A549 (cell line): ENCODE results near the gene PRSS35.

Experiments used
- BCL3 ChIP-seq: fragments of >200 bp; sonication (Bioruptor Twin); formaldehyde crosslinking; IDR thresholded peaks from 3 replicates; pipeline ENCODE4 v1.6.1; 2016
- CEBPB ChIP-seq, 2 experiments: fragments of >200 bp in 1 of 2; sonication (Bioruptor Twin) in 1 of 2; formaldehyde crosslinking in 1 of 2; IDR thresholded peaks; 2 replicates each; pipeline ENCODE4 v1.6.1; 2012 to 2016
- CTCF ChIP-seq: fragments of >200 bp; sonication (Bioruptor Twin); formaldehyde crosslinking; IDR thresholded peaks from 3 replicates; pipeline ENCODE4 v1.5.1; 2016
- E2F6 ChIP-seq: IDR thresholded peaks from 2 replicates; pipeline ENCODE4 v1.6.1; 2012; ENCODE audit warnings: low read depth, borderline replicate concordance
- EHMT2 ChIP-seq: fragments of 200-600 bp; sonication (generic); IDR thresholded peaks from 2 replicates; pipeline ENCODE4 v1.6.1; 2016; ENCODE audit warnings: antibody characterized with exemption, low read depth, mild to moderate bottlenecking, moderate library complexity
- EP300 ChIP-seq, 2 experiments: fragments of >200 bp; sonication (Bioruptor Twin); formaldehyde crosslinking; IDR thresholded peaks; 2 replicates in 1 of 2; 3 replicates in 1 of 2; pipeline ENCODE4 v1.6.1; 2016 to 2017
- MAX ChIP-seq: IDR thresholded peaks from 2 replicates; pipeline ENCODE4 v1.6.1; 2012
- MYC ChIP-seq: IDR thresholded peaks from 2 replicates; pipeline ENCODE4 v1.6.1; 2012; ENCODE audit warnings: mild to moderate bottlenecking, inconsistent platforms, low read length, improper control_type of control experiment, borderline replicate concordance
- NFE2L2 ChIP-seq: fragments of 150-350 bp; conservative IDR thresholded peaks from 2 replicates; pipeline ENCODE4 v1.6.1; 2014; ENCODE audit warnings: low read length
- NPAS2 ChIP-seq: fragments of 250-450 bp; sonication (Bioruptor Pico); IDR thresholded peaks from 2 replicates; pipeline ENCODE4 v1.8.0; 2022; ENCODE audit warnings: mild to moderate bottlenecking, moderate library complexity, borderline replicate concordance
- PHF8 ChIP-seq: fragments of 200-600 bp; sonication (generic); IDR thresholded peaks from 2 replicates; pipeline ENCODE4 v1.6.1; 2016; ENCODE audit warnings: low read depth, mild to moderate bottlenecking, antibody characterized with exemption, moderate library complexity, borderline replicate concordance
- POLR2A ChIP-seq: IDR thresholded peaks from 2 replicates; pipeline ENCODE4 v1.6.1; 2012; ENCODE audit warnings: mild to moderate bottlenecking, low read length
- RFX5 ChIP-seq: fragments of 450-650 bp; IDR thresholded peaks from 2 replicates; pipeline ENCODE4 v1.7.1; 2014; ENCODE audit warnings: antibody characterized with exemption, mild to moderate bottlenecking, moderate library complexity
- USF2 ChIP-seq: fragments of 450-650 bp; IDR thresholded peaks from 2 replicates; pipeline ENCODE4 v1.6.1; 2014; ENCODE audit warnings: antibody characterized with exemption

GRCh38 chr6:83511901-83512681, at the start of gene PRSS35:
- TF ChIP-seq MAX (peak; percentile 30; the same call in 1 of the 2 replicates), MYC (no peak), CTCF (peak; percentile 76), EHMT2 (no peak), NFE2L2 (no peak), POLR2A (no peak), USF2 (no peak), E2F6 (no peak), EP300 (IDR thresholded peaks at IDR 0.05) (no peak), RFX5 (no peak), NPAS2 (no peak), PHF8 (no peak), BCL3 (no peak), CEBPB (IDR thresholded peaks at IDR 0.05) (no peak)
